Muscle of back (tissue), 11 donors: ENCODE data around the gene USO1. TPM values are rescaled to one million over a fixed set of nuclear protein-coding genes. Genes with fewer than 3 reads are reported as not detected.
"Not testable (repeated sequence)": the region's sequence is repeated elsewhere in the genome, so short reads cannot be mapped to it uniquely, and the experiment has no call there.

Source experiments
- DNase-seq, 3 donors: peaks; one replicate each; pipeline versions ENCODE4 v3.0.0 to v3.0.0-alpha.2; 2013
- polyA plus RNA-seq, 10 donors: library from polyadenylated mRNA; unstranded; fragments of 120-200 nt; gene quantifications; one replicate each; pipeline ENCODE4 v1.2.1, GENCODE V29; 2013; ENCODE audit not compliant: insufficient read length in 10 of 10

Gene USO1
- polyA plus RNA-seq, 10 donors, result 135 to 290 (median 200) TPM

- DNase-seq, result no peak
These were observed 28.3 kb downstream of the USO1 start for GRCh38 chr4:75752637-75753036.

GRCh38 chr4:75769036-75769435 is 44.7 kb downstream of the USO1 start:
- no peak for DNase-seq

GRCh38 chr4:75771607-75772006 is 47.2 kb downstream of the USO1 start:
- no peak for DNase-seq

- no peak for DNase-seq
These were observed 53.2 kb downstream of the USO1 start for GRCh38 chr4:75777589-75777988.

GRCh38 chr4:75779105-75779757 is 54.9 kb downstream of the USO1 start:
- DNase-seq, result no peak

GRCh38 chr4:75781305-75781704 is 56.9 kb downstream of the USO1 start:
- DNase-seq, result no peak

- no peak for DNase-seq
These were observed 62.1 kb downstream of the USO1 start for GRCh38 chr4:75786526-75786925.

- DNase-seq, result no peak
These were observed 62.6 kb downstream of the USO1 start for GRCh38 chr4:75786938-75787337.

- no peak for DNase-seq
These were observed 65.6 kb downstream of the USO1 start for GRCh38 chr4:75790024-75790423.

GRCh38 chr4:75800972-75801371 is 76.6 kb downstream of the USO1 start:
- no peak for DNase-seq

GRCh38 chr4:75806035-75806434 is 81.7 kb downstream of the USO1 start:
- DNase-seq, result not testable (repeated sequence)

GRCh38 chr4:75817901-75818300 is 93.5 kb downstream of the USO1 start:
- no peak for DNase-seq

GRCh38 chr4:75819121-75819520 is 94.7 kb downstream of the USO1 start:
- DNase-seq, result no peak

GRCh38 chr4:75820197-75820596 is 95.8 kb downstream of the USO1 start:
- DNase-seq, result no peak

GRCh38 chr4:75820676-75821075 is 96.3 kb downstream of the USO1 start:
- DNase-seq, result no peak

- no peak for DNase-seq
These were observed 96.8 kb downstream of the USO1 start for GRCh38 chr4:75821216-75821615.

GRCh38 chr4:75821966-75822365 is 97.6 kb downstream of the USO1 start:
- no peak for DNase-seq

- no peak for DNase-seq
These were observed 98.0 kb downstream of the USO1 start for GRCh38 chr4:75822416-75822815.

GRCh38 chr4:75823812-75824211 is 99.4 kb downstream of the USO1 start:
- no peak for DNase-seq

- no peak for DNase-seq
These were observed 106.5 kb downstream of the USO1 start for GRCh38 chr4:75830906-75831305.

GRCh38 chr4:75831856-75832405 is 107.6 kb downstream of the USO1 start:
- peak in 1 of 3 donors; percentile 12 for DNase-seq

GRCh38 chr4:75834095-75834771 is 109.9 kb downstream of the USO1 start:
- no peak for DNase-seq

GRCh38 chr4:75834772-75835154 is 110.4 kb downstream of the USO1 start:
- no peak for DNase-seq
